Mammary epithelial cell (primary cell): Measurements from ENCODE around the gene CNTN5.

Experiments
- EZH2 ChIP-seq: IDR thresholded peaks from 2 replicates; pipeline ENCODE4 v1.6.1; 2012; ENCODE audit warnings: low read length, inconsistent platforms, borderline replicate concordance
- TF ChIP-seq, protein P1 (sequence below), 2 donors: IDR thresholded peaks in 1 of 2; conservative IDR thresholded peaks in 1 of 2; 2 replicates each; pipeline ENCODE4 v1.5.1; 2011 to 2012; ENCODE audit warnings: inconsistent platforms in 2 of 2, low read length in 2 of 2, mild to moderate bottlenecking in 2 of 2, control low read depth in 1 of 2, low read depth in 1 of 2; ENCODE audit not compliant: insufficient read depth in 1 of 2; ENCODE audit errors: extremely low read depth in 1 of 2

GRCh38 chr11:99638073-99638553, 617.4 kb downstream of the CNTN5 start:
- TF ChIP-seq, protein P1, sequence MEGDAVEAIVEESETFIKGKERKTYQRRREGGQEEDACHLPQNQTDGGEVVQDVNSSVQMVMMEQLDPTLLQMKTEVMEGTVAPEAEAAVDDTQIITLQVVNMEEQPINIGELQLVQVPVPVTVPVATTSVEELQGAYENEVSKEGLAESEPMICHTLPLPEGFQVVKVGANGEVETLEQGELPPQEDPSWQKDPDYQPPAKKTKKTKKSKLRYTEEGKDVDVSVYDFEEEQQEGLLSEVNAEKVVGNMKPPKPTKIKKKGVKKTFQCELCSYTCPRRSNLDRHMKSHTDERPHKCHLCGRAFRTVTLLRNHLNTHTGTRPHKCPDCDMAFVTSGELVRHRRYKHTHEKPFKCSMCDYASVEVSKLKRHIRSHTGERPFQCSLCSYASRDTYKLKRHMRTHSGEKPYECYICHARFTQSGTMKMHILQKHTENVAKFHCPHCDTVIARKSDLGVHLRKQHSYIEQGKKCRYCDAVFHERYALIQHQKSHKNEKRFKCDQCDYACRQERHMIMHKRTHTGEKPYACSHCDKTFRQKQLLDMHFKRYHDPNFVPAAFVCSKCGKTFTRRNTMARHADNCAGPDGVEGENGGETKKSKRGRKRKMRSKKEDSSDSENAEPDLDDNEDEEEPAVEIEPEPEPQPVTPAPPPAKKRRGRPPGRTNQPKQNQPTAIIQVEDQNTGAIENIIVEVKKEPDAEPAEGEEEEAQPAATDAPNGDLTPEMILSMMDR (conservative IDR thresholded peaks at IDR 0.05 in 1 of 2, IDR thresholded peaks at IDR 0.05 in 1 of 2; ENCODE audit: extremely low read depth in 1 of 2, insufficient read depth in 1 of 2, low read depth in 1 of 2, low read length in 2 of 2): no peak
- TF ChIP-seq EZH2: no peak
